GM12873 (cell line): ENCODE data around the gene ZC3H15.

Experiments used
- CTCF ChIP-seq: IDR thresholded peaks from 2 replicates; pipeline ENCODE4 v1.5.1; 2012; ENCODE audit warnings: low read depth, mild to moderate bottlenecking, moderate library complexity, low read length, control low read depth; ENCODE audit not compliant: insufficient read depth; ENCODE audit errors: missing control alignments

The ZC3H15 gene

GRCh38 chr2:186523791-186524190 is 37.7 kb downstream of the ZC3H15 start:
- no peak for TF ChIP-seq CTCF

GRCh38 chr2:186526281-186526680 is 40.2 kb downstream of the ZC3H15 start:
- TF ChIP-seq CTCF = no peak

- TF ChIP-seq CTCF = no peak
Measured at GRCh38 chr2:186530314-186530713, 44.3 kb downstream of the ZC3H15 start.

GRCh38 chr2:186531257-186531775 is 45.3 kb downstream of the ZC3H15 start:
- TF ChIP-seq CTCF = no peak

GRCh38 chr2:186532891-186533290 is 46.8 kb downstream of the ZC3H15 start:
- no peak for TF ChIP-seq CTCF

- no peak for TF ChIP-seq CTCF
Measured at GRCh38 chr2:186533717-186534116, 47.7 kb downstream of the ZC3H15 start.

GRCh38 chr2:186534406-186534805 is 48.3 kb downstream of the ZC3H15 start:
- TF ChIP-seq CTCF = no peak
